Endothelial cell of umbilical vein (primary cell): Measurements from ENCODE around the gene P2RY11. TPM values are rescaled to one million over a fixed set of nuclear protein-coding genes. Genes with fewer than 3 reads are reported as not detected.

Experiments used
- BruUV-seq: library from RNA; stranded (reverse); fragments of 400-500 nt; replicated peaks from 2 replicates; lab custom pipeline; 2021; lab: Mats Ljungman, UMichigan
- CTCF ChIA-PET: fragments of 300-600, 350-600 bp; sonication (Branson Sonifier 250); formaldehyde crosslinking; loops from one replicate; lab custom pipeline; 2021; ENCODE audit warnings: antibody characterized with exemption, inconsistent platforms; lab: Charles Lee
- POLR2A ChIA-PET: fragments of 300-600, 350-600 bp; sonication (Branson Sonifier 250); formaldehyde crosslinking; loops from one replicate; lab custom pipeline; 2021; ENCODE audit warnings: antibody characterized with exemption, inconsistent platforms; lab: Charles Lee
- DNase-seq: peaks from one replicate; pipeline ENCODE4 v3.0.0-alpha.2; 2011; ENCODE audit warnings: low read depth, low spot score
- FAIRE-seq: peaks from 2 replicates; lab custom pipeline; 2011; peaks lifted over from hg19 to GRCh38; lab: Jason Lieb, UNC
- H2AFZ ChIP-seq: 2 replicates; pipeline ENCODE4 v1.6.0; 2012; ENCODE audit warnings: low read depth, low read length, control low read depth, inconsistent platforms
- H3K27ac ChIP-seq: 2 replicates; pipeline ENCODE4 v1.5.1; 2011; ENCODE audit warnings: low read depth, mild to moderate bottlenecking, control low read depth, low read length, moderate library complexity; ENCODE audit not compliant: insufficient read depth
- H3K27me3 ChIP-seq, 2 experiments: 2 replicates each; pipeline versions ENCODE4 v1.6.0 to v1.6.1; 2011; ENCODE audit warnings: low read length in 2 of 2, mixed read lengths in 1 of 2; ENCODE audit not compliant: control insufficient read depth in 2 of 2, insufficient read depth in 2 of 2
- H3K36me3 ChIP-seq, 2 experiments: 2 replicates in 1 of 2; 3 replicates in 1 of 2; pipeline ENCODE4 v1.5.1; 2011; ENCODE audit warnings: low read length in 2 of 2, mild to moderate bottlenecking in 1 of 2, moderate library complexity in 1 of 2; ENCODE audit not compliant: control insufficient read depth in 2 of 2, insufficient read depth in 2 of 2; ENCODE audit errors: extremely low read depth in 1 of 2
- H3K4me1 ChIP-seq: 3 replicates; pipeline ENCODE4 v1.5.1; 2011; ENCODE audit warnings: mild to moderate bottlenecking, low read length; ENCODE audit not compliant: control insufficient read depth, insufficient read depth; ENCODE audit errors: extremely low read depth
- H3K4me2 ChIP-seq: 2 replicates; pipeline ENCODE4 v1.6.1; 2011; ENCODE audit warnings: low read length, control low read depth, mixed read lengths; ENCODE audit not compliant: insufficient read depth
- H3K4me3 ChIP-seq, 3 experiments: fragments of 200-600 bp in 1 of 3; sonication (generic), shearing (Covaris generic) in 1 of 3; replicated peaks in 1 of 3; 2 replicates each; pipeline ENCODE4 v1.5.1; 2011 to 2016; ENCODE audit warnings: control low read depth in 3 of 3, low read length in 3 of 3, mild to moderate bottlenecking in 2 of 3, inconsistent platforms in 1 of 3, low read depth in 1 of 3, moderate library complexity in 1 of 3; ENCODE audit not compliant: insufficient read depth in 1 of 3
- H3K79me2 ChIP-seq: 2 replicates; pipeline ENCODE4 v1.6.0; 2012; ENCODE audit warnings: low read length, inconsistent platforms; ENCODE audit not compliant: control insufficient read depth, insufficient read depth
- H3K9ac ChIP-seq: replicated peaks from 2 replicates; pipeline ENCODE3; 2011; ENCODE audit warnings: low read length, control low read depth; ENCODE audit not compliant: insufficient read depth; ENCODE audit errors: extremely low read depth
- H3K9me1 ChIP-seq: replicated peaks from 3 replicates; pipeline ENCODE4 v1.6.0; 2011; ENCODE audit warnings: mild to moderate bottlenecking, low read length; ENCODE audit not compliant: control insufficient read depth, insufficient read depth; ENCODE audit errors: extremely low read depth
- H3K9me3 ChIP-seq: replicated peaks from 2 replicates; pipeline ENCODE4 v1.5.1; 2012; ENCODE audit warnings: low read length, inconsistent platforms; ENCODE audit not compliant: control insufficient read depth, insufficient read depth
- H4K20me1 ChIP-seq: replicated peaks from 2 replicates; pipeline ENCODE3; 2011; ENCODE audit warnings: mild to moderate bottlenecking, low read length; ENCODE audit not compliant: control insufficient read depth, insufficient read depth; ENCODE audit errors: extremely low read depth
- EZH2 ChIP-seq: IDR thresholded peaks from 2 replicates; pipeline ENCODE4 v1.6.1; 2012; ENCODE audit warnings: borderline replicate concordance, low read depth, mild to moderate bottlenecking, moderate library complexity, low read length, inconsistent platforms; ENCODE audit not compliant: severe bottlenecking
- FOS ChIP-seq: IDR thresholded peaks from 2 replicates; pipeline ENCODE4 v1.6.1; 2011; ENCODE audit warnings: mild to moderate bottlenecking, low read length, moderate library complexity, borderline replicate concordance; ENCODE audit not compliant: insufficient read depth
- GATA2 ChIP-seq: IDR thresholded peaks from 2 replicates; pipeline ENCODE4 v1.7.0; 2011; ENCODE audit warnings: low read depth, mild to moderate bottlenecking, moderate library complexity, mixed read lengths, low read length; ENCODE audit not compliant: insufficient read length, insufficient read depth
- MAX ChIP-seq: IDR thresholded peaks from 2 replicates; pipeline ENCODE4 v1.6.1; 2011; ENCODE audit not compliant: insufficient read depth, insufficient read length
- POLR2A ChIP-seq: IDR thresholded peaks from 2 replicates; pipeline ENCODE4 v1.6.1; 2012; ENCODE audit warnings: low read depth, mild to moderate bottlenecking, control low read depth, low read length
- POLR2AphosphoS5 ChIP-seq: IDR thresholded peaks from 2 replicates; pipeline ENCODE4 v1.6.1; 2012; ENCODE audit warnings: low read depth, mild to moderate bottlenecking, control low read depth, low read length, moderate library complexity; ENCODE audit not compliant: insufficient read depth
- dilution Hi-C: fragments of 300-500 bp; cut with MboI; formaldehyde crosslinking; loops from one replicate; pipeline ENCODE4 v1.15.0; 2019; ENCODE audit warnings: low sequenced_read_pairs; ENCODE audit not compliant: extremely low pct_ligation_motif_present
- intact Hi-C: fragments of 100-400 bp; cut with micrococcal nuclease; formaldehyde crosslinking; loops from one replicate; pipeline ENCODE4 v1.10.0; 2022
- polyA plus RNA-seq, 4 experiments: library from polyadenylated mRNA; depleted of rRNA in 3 of 4; stranded (reverse) in 3 of 4; unstranded in 1 of 4; fragments of >200 nt; gene quantifications; 2 replicates each; pipeline versions ENCODE4 v1.2.1 to v1.2.3, GENCODE V29; 2011 to 2012; ENCODE audit warnings: missing spikeins in 1 of 4
- total RNA-seq: library from RNA; stranded (reverse); gene quantifications from 2 replicates; pipeline ENCODE4 v1.2.3, GENCODE V29; 2021
- TF ChIP-seq, protein P1 (sequence below), 2 donors: IDR thresholded peaks; 1 replicate in 1 of 2; 2 replicates in 1 of 2; pipeline ENCODE4 v1.5.1; 2011; ENCODE audit warnings: low read length in 2 of 2, mild to moderate bottlenecking in 2 of 2, moderate library complexity in 2 of 2, control low read depth in 1 of 2, inconsistent platforms in 1 of 2, low read depth in 1 of 2; ENCODE audit not compliant: insufficient read depth in 1 of 2; ENCODE audit errors: extremely low read depth in 1 of 2

The P2RY11 gene
- total and polyA plus RNA-seq, 2 donors (not counting 3 experiments of a cell fraction or from before 2014, with no cell fraction given) = 3.6 to 14.6 TPM

DNA sequence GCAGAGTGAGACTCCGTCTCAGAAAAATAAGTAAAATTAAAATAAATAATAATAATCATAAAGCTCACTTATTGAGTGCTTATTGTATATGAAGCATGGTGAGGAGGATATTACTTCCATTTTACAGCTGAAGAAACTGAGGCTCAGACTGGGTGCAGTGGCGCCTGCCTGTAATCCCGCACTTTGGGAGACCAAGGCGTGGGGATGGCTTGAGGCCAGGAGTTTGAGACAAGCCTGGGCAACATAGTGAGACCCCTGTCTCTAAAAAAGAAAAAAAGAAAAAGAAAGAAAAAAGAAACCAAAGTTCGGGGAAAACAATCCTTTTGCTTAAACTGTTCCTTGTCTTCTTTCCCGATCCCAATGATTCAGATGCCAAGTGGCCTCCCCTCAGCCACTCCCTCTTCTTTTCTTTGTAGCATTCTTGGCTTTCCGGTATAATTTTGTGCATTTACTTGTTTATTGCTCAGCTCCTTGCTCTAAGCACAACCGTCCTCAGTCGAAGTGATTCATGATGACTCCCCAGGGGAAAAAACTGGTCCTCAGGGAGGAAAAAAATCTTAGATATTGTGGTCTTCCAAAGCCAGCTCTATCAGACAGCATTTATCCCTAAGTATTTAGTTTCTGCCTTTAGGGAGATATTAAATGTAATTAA lies 9.2 kb downstream of the P2RY11 start:
- Histone ChIP-seq H3K36me3 (peaks cover 0 to 21% of the 10 kb centered on the region in 2 experiments), H4K20me1 (no peaks in the 10 kb centered on the region), H3K9me1 (no peaks in the 10 kb centered on the region), H3K9me3 (no peaks in the 10 kb centered on the region), H3K4me2 (peak overlapping the region; percentile 37), H3K79me2 (peaks cover 18% of the 10 kb centered on the region), H3K27ac (no peak overlapping the region), H3K4me3 (no peak overlapping the region), H2AFZ (no peak overlapping the region), H3K9ac (no peak overlapping the region), H3K4me1 (peaks cover 11% of the 10 kb centered on the region), H3K27me3 (no peaks in the 10 kb centered on the region)
- TF ChIP-seq, protein P1, sequence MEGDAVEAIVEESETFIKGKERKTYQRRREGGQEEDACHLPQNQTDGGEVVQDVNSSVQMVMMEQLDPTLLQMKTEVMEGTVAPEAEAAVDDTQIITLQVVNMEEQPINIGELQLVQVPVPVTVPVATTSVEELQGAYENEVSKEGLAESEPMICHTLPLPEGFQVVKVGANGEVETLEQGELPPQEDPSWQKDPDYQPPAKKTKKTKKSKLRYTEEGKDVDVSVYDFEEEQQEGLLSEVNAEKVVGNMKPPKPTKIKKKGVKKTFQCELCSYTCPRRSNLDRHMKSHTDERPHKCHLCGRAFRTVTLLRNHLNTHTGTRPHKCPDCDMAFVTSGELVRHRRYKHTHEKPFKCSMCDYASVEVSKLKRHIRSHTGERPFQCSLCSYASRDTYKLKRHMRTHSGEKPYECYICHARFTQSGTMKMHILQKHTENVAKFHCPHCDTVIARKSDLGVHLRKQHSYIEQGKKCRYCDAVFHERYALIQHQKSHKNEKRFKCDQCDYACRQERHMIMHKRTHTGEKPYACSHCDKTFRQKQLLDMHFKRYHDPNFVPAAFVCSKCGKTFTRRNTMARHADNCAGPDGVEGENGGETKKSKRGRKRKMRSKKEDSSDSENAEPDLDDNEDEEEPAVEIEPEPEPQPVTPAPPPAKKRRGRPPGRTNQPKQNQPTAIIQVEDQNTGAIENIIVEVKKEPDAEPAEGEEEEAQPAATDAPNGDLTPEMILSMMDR (IDR thresholded peaks at IDR 0.05; ENCODE audit: extremely low read depth in 1 of 2, insufficient read depth in 1 of 2, low read depth in 1 of 2, low read length in 2 of 2) = no peak
- TF ChIP-seq FOS = peak; percentile 64
- ChIA-PET POLR2A (no interaction called here), CTCF (interaction anchor here (0.5 to 1.4 kb wide), 5 partner anchors 13 to 199 kb away, joined by 3 to 8 read pairs (median 5); partner anchors contain the start of gene PPAN)
- dilution Hi-C loops (no loop called here), intact Hi-C loops (loop anchor here (2.0 to 5.0 kb wide), 2 partner anchors 130 to 262 kb away; partner anchors contain the start of gene TYK2)
- FAIRE-seq = peak; percentile 77
- no TSS peak for BruUV-seq
- DNase-seq = peak; percentile 40

DNA sequence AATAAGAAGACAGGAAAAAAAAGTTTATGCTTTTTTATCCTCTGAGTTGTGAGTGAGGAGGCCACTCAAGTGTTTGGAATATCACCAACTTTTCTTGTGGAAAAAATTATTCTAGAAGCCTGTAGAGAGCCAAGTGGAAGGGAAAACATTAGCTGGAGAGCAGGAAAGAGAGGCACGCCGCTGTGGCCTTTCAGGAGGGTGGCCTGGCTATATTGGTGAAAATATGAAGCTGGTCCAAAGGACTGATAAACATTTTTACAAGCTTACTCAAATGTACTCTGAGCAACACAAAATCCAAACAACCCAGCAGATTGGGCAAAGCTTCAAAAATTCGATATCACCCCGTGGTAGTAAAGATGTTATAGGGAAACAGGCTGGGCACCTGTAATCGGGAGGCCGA lies 10.6 kb downstream of the P2RY11 start:
- Histone ChIP-seq H3K27ac (no peak overlapping the region), H3K36me3 (peaks cover 0 to 7% of the 10 kb centered on the region in 2 experiments), H3K79me2 (peaks cover 18% of the 10 kb centered on the region), H3K9ac (no peak overlapping the region), H4K20me1 (no peaks in the 10 kb centered on the region), H3K9me1 (no peaks in the 10 kb centered on the region), H3K27me3 (no peaks in the 10 kb centered on the region), H3K4me3 (no peak overlapping the region), H3K4me2 (no peak overlapping the region), H2AFZ (no peak overlapping the region), H3K4me1 (peaks cover 11% of the 10 kb centered on the region), H3K9me3 (no peaks in the 10 kb centered on the region)
- POLR2A ChIA-PET = no interaction called here
- DNase-seq = peak; percentile 44
- BruUV-seq = no TSS peak
- no peak for TF ChIP-seq POLR2A
- TF ChIP-seq POLR2AphosphoS5 = no peak
- no peak for TF ChIP-seq FOS
- TF ChIP-seq MAX = no peak
- TF ChIP-seq, protein P1 (IDR thresholded peaks at IDR 0.05; ENCODE audit: extremely low read depth in 1 of 2, insufficient read depth in 1 of 2, low read depth in 1 of 2, low read length in 2 of 2) = no peak
- no peak for TF ChIP-seq EZH2
- no peak for TF ChIP-seq GATA2
- dilution Hi-C loops (no loop called here), intact Hi-C loops (loop anchor here (5.0 kb wide), 1 partner anchor 260 kb away; the partner anchor contains the start of gene TYK2)
- CTCF ChIA-PET = interaction anchor here (0.9 to 1.8 kb wide), 4 partner anchors 8 to 128 kb away, joined by 3 to 7 read pairs (median 3); partner anchors contain the start of gene DNMT1
- FAIRE-seq = no peak
